Measurements from ENCODE around the gene PAOX.
A peak's percentile ranks its signal among the peaks of the same experiment; 100 is the strongest.
"Not testable (repeated sequence)": the region's sequence is repeated elsewhere in the genome, so short reads cannot be mapped to it uniquely, and the experiment has no call there.

The PAOX gene

DNA sequence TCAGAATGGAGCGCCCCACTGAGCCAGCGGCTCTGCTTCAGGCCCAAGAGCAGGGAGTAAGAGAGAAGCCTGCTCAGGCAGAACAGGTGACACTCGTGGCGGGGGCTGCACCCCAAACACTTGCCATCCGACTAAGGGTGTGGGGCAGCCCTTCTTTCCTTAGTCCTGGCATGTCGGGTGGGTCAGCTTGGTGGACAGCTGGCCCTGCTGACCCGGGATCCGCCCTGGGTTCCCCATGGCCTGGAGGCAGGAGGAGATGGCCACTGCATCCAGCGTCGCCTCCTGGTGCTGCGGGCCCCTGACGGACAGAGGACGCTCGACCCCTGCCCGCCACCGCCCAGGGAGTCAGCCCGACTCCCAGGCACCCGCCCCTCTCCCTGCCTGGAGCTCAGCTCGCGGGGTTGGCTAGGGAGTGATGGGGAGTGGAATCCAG lies 1.2 kb upstream of the PAOX start:
- peak overlapping the region; percentile 40; the same call in 1 of the 2 replicates for H3K27ac ChIP-seq
- TF ChIP-seq, protein P1, sequence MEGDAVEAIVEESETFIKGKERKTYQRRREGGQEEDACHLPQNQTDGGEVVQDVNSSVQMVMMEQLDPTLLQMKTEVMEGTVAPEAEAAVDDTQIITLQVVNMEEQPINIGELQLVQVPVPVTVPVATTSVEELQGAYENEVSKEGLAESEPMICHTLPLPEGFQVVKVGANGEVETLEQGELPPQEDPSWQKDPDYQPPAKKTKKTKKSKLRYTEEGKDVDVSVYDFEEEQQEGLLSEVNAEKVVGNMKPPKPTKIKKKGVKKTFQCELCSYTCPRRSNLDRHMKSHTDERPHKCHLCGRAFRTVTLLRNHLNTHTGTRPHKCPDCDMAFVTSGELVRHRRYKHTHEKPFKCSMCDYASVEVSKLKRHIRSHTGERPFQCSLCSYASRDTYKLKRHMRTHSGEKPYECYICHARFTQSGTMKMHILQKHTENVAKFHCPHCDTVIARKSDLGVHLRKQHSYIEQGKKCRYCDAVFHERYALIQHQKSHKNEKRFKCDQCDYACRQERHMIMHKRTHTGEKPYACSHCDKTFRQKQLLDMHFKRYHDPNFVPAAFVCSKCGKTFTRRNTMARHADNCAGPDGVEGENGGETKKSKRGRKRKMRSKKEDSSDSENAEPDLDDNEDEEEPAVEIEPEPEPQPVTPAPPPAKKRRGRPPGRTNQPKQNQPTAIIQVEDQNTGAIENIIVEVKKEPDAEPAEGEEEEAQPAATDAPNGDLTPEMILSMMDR (conservative IDR thresholded peaks at IDR 0.05) = no peak

DNA sequence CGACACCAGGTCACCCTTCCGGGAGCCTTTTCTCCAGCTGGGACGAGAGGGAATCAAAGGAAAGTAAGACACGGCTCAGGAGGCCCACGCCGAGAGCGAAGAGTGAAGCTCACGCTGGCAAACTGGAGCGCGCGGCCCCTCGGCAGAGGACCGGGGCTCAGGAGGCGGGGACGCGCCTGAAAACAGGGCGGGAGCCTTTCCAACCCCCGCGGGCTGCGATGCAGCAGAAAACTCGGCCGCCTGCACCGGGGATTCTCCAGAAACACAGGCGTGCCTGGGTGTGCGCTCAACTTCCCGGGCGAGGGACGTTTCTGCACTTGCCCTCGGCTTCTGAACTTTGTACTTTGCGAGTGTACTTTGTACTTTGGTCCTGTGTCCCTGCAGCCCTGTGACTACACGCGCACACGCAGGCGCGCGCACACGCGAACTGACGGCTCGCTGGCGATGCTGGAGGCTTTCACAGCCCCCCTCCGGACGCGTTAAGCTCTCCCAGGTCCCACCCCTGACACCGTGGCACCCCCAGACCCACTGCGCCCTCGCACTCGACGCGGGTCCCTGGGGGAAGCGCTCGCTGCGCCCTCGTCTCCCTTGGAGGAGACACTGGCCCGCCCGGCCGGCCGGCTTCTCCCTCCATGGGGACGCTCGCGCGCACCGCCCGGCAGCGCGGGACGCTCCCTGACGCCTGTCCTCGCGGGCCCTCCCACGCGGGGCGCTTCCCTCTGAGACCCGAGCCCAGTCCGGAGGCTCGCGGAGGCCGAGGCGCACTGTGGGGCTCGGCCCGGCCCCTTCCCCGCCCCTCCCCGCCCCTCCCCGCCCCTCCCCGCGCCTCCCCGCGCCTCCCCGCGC lies 588 bp upstream of the PAOX start:
- TF ChIP-seq, protein P1 (conservative IDR thresholded peaks at IDR 0.05) = no peak
- H3K27ac ChIP-seq = peak overlapping the region; percentile 40; the same call in 1 of the 2 replicates

DNA sequence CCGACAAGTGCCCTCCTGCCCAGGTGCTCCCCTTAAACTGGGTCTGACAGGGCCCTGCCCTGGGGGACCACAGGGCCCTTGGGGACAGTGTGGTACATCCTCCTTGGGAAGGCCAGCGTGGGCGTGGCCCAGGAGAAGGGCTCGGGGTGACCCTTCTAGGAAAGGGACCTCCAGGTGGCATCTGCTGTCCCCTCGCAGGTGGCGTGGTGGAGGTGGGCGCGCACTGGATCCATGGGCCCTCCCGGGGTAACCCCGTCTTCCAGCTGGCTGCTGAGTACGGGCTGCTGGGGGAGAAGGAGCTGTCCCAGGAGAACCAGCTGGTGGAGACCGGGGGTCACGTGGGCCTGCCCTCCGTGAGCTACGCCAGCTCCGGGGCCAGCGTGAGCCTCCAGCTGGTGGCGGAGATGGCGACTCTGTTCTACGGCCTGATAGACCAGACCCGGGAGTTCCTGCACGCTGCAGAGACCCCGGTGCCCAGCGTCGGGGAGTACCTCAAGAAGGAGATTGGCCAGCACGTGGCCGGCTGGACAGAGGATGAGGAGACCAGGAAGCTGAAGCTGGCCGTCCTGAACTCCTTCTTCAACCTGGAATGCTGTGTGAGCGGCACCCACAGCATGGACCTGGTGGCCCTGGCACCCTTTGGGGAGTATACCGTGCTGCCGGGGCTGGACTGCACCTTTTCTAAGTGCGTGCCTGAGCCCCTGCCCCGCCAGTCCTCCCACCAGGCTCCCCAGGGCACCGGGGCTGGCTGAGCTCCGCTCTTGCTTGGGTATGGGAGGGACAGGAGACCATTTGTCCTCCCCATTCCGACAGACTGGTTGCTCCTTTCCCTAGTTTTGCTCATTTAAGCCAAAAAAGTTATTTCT lies 972 bp downstream of the PAOX start:
- TF ChIP-seq, protein P1 (conservative IDR thresholded peaks at IDR 0.05) = no peak
- H3K27ac ChIP-seq = peak overlapping the region; percentile 44; the same call in 1 of the 2 replicates

DNA sequence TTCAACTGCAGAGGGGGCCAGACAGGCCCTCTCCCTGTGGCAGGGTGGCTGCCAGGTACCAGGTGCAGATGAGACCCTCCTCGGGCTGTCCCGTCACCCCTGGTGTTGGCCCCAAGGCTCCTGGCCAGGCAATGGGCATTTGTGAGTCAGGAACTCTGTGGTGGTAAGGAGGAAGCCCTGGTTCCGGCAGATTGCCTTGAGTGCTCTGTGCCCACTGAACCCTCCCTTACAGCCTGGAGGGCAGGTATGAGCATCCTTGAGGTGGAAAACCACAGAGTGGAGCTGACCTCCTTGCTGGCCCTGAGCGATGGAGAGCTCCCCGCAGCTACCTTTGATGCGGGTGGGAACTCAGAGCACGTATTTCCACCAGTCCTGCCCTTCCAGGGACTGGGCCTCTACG lies 2.0 kb downstream of the PAOX start:
- no peak overlapping the region for H3K27ac ChIP-seq
- TF ChIP-seq, protein P1 (conservative IDR thresholded peaks at IDR 0.05) = no peak

DNA sequence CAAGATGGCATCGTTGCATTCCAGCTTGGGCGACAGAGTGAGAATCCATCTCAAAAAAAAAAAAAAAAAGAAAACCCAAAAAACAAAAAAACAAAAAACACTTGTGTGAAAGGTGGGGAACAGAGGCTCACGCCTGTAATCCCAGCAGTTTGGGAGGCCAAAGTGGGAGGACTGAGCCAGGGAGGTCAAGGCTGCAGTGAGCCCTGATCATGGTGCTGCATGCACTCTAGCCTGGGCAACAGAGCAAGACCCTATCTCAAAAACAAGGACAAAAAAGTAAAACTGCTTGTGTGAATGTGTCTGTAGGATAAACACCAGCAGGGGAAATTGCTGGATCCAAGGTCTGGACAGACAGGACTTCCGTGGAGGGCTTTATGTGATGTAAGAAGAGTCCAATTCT lies 4.5 kb downstream of the PAOX start:
- TF ChIP-seq, protein P1 (conservative IDR thresholded peaks at IDR 0.05) = no peak
- H3K27ac ChIP-seq = no peak overlapping the region

DNA sequence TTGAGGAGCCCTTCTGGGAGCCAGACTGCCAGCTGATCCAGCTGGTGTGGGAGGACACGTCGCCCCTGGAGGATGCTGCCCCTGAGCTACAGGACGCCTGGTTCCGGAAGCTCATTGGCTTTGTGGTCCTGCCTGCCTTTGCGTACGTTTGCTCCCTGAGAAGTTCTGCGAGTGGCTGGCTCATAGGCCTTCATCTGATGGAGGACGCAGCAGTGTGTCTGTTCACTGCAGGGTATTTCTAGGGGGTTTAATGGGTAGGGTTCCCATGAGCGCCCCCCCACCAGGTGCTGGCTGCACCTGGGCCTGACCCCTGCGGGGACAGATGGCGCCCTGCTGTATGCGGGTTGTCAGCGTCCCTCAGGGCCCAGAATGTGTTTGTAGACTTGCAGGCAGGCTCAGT lies 5.0 kb downstream of the PAOX start:
- H3K27ac ChIP-seq = no peak overlapping the region
- TF ChIP-seq, protein P1 (conservative IDR thresholded peaks at IDR 0.05) = no peak

DNA sequence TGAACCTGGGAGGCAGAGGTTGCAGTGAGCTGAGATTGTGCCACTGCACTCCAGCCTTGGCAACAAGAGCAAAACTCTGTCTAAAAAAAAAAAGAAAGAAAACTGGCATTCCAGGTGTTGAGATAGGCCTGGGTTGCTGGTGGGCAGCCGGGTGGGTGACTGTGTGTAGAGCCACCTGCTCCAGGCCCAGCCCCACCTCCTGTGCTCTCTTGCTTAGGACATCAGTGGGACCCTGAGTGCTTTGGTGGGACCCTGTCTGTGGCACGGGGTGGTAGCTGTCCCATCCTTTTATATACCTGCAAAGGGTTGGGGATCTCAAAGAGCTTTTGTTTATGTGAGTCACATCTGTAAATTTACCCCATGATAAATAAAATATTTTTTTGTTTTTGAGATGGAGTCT lies 6.2 kb downstream of the PAOX start:
- H3K27ac ChIP-seq = no peak overlapping the region
- TF ChIP-seq, protein P1 (conservative IDR thresholded peaks at IDR 0.05) = no peak

DNA sequence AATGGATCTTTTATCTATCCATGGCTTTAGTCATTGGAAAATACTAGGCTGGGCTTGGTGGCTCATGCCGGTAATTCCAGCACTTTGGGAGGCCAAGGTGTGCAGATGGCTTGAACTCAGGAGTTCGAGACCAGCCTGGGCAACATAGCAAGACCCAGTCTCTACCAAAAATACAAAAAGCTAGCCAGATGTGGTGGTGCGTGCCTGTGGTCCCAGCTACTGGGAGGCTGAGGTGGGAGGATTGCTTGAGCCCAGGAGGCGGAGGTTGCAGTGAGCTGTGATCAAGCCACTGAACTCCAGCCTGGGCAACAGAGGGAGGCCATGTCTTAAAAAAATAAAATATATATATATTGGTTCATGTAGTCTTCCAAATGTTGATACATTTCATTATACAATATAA lies 7.9 kb downstream of the PAOX start:
- H3K27ac ChIP-seq = not testable (repeated sequence)
